ENCODE data around the gene AHCYL2. TPM values are rescaled to one million over a fixed set of nuclear protein-coding genes. Genes with fewer than 3 reads are reported as not detected.

AHCYL2 gene
- total RNA-seq, 1 experiment from 2014 or later = 23.2 TPM

- Histone ChIP-seq H3K27ac (ENCODE audit: insufficient read length, low read depth, low read length) (no peak overlapping the region), H3K56ac (ENCODE audit: insufficient read length, low read depth, low read length) (no peak overlapping the region), H3K9ac (ENCODE audit: extremely low read depth, insufficient read length, low read length) (no peak overlapping the region), H3K23ac (ENCODE audit: insufficient read length, low read depth, low read length) (no peak overlapping the region), H3K4me2 (ENCODE audit: insufficient read depth, insufficient read length, low read length) (no peak overlapping the region), H2BK15ac (ENCODE audit: low read depth, low read length) (no peak overlapping the region), H3K4ac (ENCODE audit: low read depth, low read length) (no peak overlapping the region), H4K91ac (ENCODE audit: insufficient read length, low read depth, low read length) (no peak overlapping the region), H3K4me1 (ENCODE audit: insufficient read depth, low read length) (no peaks in the 10 kb centered on the region; the same call in 1 of the 2 replicates), H4K5ac (ENCODE audit: insufficient read length, low read depth, low read length) (no peak overlapping the region), H3K18ac (ENCODE audit: insufficient read length, low read depth, low read length) (no peak overlapping the region), H2BK120ac (ENCODE audit: low read depth, low read length, poor library complexity, severe bottlenecking) (no peak overlapping the region), H2AFZ (ENCODE audit: low read length) (no peak overlapping the region), H2BK5ac (ENCODE audit: insufficient read length, low read length) (no peak overlapping the region), H2BK12ac (ENCODE audit: insufficient read length, low read depth, low read length) (no peak overlapping the region), H3T11ph (ENCODE audit: low read length) (no peak overlapping the region), H3K9me3 (ENCODE audit: control insufficient read depth, low read depth, low read length) (no peaks in the 10 kb centered on the region), H3K23me2 (ENCODE audit: insufficient read length, low read depth, low read length, poor library complexity, severe bottlenecking) (no peaks in the 10 kb centered on the region), H2BK20ac (ENCODE audit: low read depth, low read length, poor library complexity, severe bottlenecking) (no peak overlapping the region), H3K27me3 (ENCODE audit: insufficient read depth, low read length) (no peaks in the 10 kb centered on the region), H3K79me1 (ENCODE audit: insufficient read depth, low read depth, low read length, poor library complexity, severe bottlenecking) (no peaks in the 10 kb centered on the region), H4K20me1 (ENCODE audit: control insufficient read depth, insufficient read depth, insufficient read length) (no peaks in the 10 kb centered on the region), H2AK5ac (ENCODE audit: insufficient read length, low read length) (no peak overlapping the region), H3K79me2 (ENCODE audit: insufficient read depth, low read length) (no peaks in the 10 kb centered on the region), H3K14ac (ENCODE audit: insufficient read depth, low read length) (no peak overlapping the region), H4K8ac (replicated peaks; ENCODE audit: insufficient read length, low read depth, low read length) (no peak overlapping the region)
- Mint-ChIP-seq H3K4me3 (no peak overlapping the region), H3K4me1 (peaks cover 11 to 13% of the 10 kb centered on the region in 2 experiments), H3K36me3 (ENCODE audit: insufficient read depth in 1 of 3, low read depth in 3 of 3) (peaks cover 0 to 28% (median 1%) of the 10 kb centered on the region in 3 experiments; a peak in 6 of 7 replicates), H3K27me3 (ENCODE audit: low read depth) (no peaks in the 10 kb centered on the region), H3K9me3 (no peaks in the 10 kb centered on the region), H3K27ac (no peak overlapping the region)
- DNase-seq = no peak
- TF ChIP-seq CTCF (conservative IDR thresholded peaks at IDR 0.05) = no peak
- WGBS (ENCODE audit: extremely low coverage, insufficient read length, low lambda C conversion rate) = no CpG with 5 or more reads among the region's 2 CpGs
Measured at GRCh38 chr7:129465080-129465479, 240.2 kb downstream of the AHCYL2 start.

Data from H9 (cell line).